Measurements from ENCODE around the gene NUDT1.

NUDT1 gene

DNA sequence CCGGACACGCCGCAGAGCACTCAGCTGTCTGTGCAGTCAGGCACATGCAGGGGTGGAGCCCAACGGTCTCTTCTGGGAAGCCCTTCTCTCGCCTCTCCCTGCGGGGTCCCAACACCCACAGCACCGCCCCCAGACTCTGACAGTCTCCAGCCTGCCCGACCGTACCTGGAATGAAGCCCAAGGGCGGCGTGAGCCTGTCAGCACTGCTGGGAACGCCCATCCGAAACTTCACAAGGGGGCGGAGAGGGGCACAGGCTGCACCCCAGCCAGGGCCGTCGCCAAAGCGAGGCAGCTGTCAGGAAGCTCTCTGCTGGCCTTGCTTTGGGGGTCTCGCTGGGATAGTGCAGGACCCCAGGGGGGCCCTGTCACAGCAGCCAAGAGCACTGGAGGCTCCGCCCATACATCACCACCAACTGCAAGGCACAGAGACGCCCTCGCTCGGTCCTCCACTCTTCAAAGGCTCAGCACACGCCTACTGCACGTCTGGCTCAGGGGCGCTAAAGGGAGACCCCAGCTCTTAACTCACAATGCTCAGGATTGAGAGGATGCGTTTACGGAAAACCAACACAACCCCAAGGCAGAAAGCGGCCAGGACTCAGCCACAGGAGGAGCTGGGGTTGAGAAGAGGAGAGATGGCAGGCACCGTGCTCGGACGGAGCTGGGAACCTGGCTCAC lies 40.2 kb upstream of the NUDT1 start:
- no peak for TF ChIP-seq CTCF (conservative IDR thresholded peaks at IDR 0.05; ENCODE audit: low read length)
- no peak for DNase-seq (ENCODE audit: low read depth)
- H3K4me3 ChIP-seq (ENCODE audit: low read length), result no peak overlapping the region

GRCh38 chr7:2202361-2202761 lies 39.7 kb upstream of the NUDT1 start:
- no peak overlapping the region for H3K4me3 ChIP-seq (ENCODE audit: low read length)
- no peak for DNase-seq (ENCODE audit: low read depth)
- TF ChIP-seq CTCF (conservative IDR thresholded peaks at IDR 0.05; ENCODE audit: low read length), result no peak

DNA sequence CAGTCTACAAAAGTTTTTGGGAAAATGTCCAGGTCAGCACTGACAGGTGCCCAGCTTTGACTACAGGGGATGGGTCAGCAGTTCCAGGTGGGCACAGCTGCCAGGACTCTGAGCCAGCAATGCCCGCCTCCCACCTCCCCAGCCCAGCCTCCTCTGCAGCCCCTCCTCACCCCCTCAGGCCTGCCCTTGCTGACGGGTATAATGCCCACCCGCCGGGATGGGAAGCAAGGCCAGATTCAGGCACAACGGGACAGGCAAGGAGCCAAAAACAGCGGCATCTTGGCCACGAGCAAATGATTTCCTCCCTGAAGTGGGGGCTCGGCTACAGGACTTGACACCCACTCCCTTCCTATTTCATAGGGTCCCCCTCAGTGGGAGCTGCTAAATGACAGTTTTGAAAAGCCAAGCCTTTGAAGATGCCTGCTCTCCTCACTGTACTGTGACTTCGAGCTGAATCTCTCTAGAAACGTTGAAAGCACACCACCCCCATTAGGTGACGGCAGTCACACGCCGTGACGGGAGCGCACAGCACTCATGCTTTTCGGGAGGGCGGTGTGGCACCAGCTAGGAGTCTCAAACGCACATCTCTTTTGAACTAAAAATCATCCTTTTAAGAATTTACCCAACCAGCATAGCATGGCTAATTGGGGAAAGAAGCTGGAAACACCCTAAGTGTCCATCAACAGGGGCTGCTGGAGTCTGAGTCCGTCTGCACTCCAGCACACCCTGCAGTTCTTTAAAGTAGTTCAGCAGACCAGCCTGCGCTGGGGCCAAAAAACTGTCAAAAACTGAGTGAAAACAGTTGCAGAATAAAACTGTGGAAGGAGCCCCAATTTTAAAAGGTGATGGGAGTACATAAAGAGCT lies 38.9 kb upstream of the NUDT1 start:
- DNase-seq (ENCODE audit: low read depth), result no peak
- no peak overlapping the region for H3K4me3 ChIP-seq (ENCODE audit: low read length)
- TF ChIP-seq CTCF (conservative IDR thresholded peaks at IDR 0.05; ENCODE audit: low read length), result no peak

DNA sequence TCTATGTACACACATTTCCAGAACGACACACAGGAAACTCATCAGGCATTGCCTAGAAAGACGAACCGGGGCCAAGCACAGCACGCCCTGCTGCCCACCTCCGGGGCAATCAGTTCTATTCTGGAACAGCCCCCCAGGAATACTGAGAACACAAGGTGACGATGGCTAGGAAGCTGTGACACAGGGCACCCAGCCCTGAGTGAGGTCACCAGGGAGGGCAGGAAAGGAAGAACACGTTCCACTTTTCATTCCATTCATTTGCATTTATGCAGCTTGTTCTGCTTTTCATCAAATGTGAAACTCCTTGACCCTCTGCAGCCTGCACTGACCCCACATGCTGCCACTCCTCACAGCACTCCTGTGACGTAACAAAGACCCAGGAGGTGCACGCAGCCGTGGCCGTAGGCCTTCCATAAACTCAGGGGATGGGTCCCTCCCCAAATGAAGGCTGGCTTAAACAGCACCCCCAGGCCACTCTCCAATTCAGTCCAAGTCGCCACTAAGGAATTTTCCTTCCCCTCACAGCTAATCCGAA lies 38.2 kb upstream of the NUDT1 start:
- no peak for TF ChIP-seq CTCF (conservative IDR thresholded peaks at IDR 0.05; ENCODE audit: low read length)
- no peak for DNase-seq (ENCODE audit: low read depth)

GRCh38 chr7:2204446-2204845 lies 37.6 kb upstream of the NUDT1 start:
- DNase-seq (ENCODE audit: low read depth), result no peak
- H3K4me3 ChIP-seq (ENCODE audit: low read length), result no peak overlapping the region
- no peak for TF ChIP-seq CTCF (conservative IDR thresholded peaks at IDR 0.05; ENCODE audit: low read length)

More for the DNA sequence above, 38.2 kb upstream of the NUDT1 start:
- H3K4me3 ChIP-seq (ENCODE audit: low read length), result no peak overlapping the region

- TF ChIP-seq CTCF (conservative IDR thresholded peaks at IDR 0.05; ENCODE audit: low read length), result no peak
- no peak overlapping the region for H3K4me3 ChIP-seq (ENCODE audit: low read length)
- no peak for DNase-seq (ENCODE audit: low read depth)
Measured at GRCh38 chr7:2205036-2205780, 36.8 kb upstream of the NUDT1 start.
